Measurements from ENCODE around the gene PLA2G6. TPM values are rescaled to one million over a fixed set of nuclear protein-coding genes. Genes with fewer than 3 reads are reported as not detected.
A peak's percentile ranks its signal among the peaks of the same experiment; 100 is the strongest.
"Not testable (repeated sequence)": the region's sequence is repeated elsewhere in the genome, so short reads cannot be mapped to it uniquely, and the experiment has no call there.

PLA2G6 gene
- polyA plus RNA-seq, 5 donors: 26.4 to 37.8 (median 32.2) TPM

- DNase-seq: no peak
These were observed 46.4 kb downstream of the PLA2G6 start for GRCh38 chr22:38135133-38135706.

GRCh38 chr22:38133331-38133730, 48.3 kb downstream of the PLA2G6 start:
- DNase-seq: no peak

GRCh38 chr22:38132794-38133193, 48.8 kb downstream of the PLA2G6 start:
- DNase-seq: no peak

GRCh38 chr22:38132136-38132535, 49.5 kb downstream of the PLA2G6 start:
- no peak for DNase-seq

GRCh38 chr22:38131399-38131798, 50.2 kb downstream of the PLA2G6 start:
- DNase-seq: no peak

- DNase-seq: no peak
These were observed 51.8 kb downstream of the PLA2G6 start for GRCh38 chr22:38129856-38130255.

- DNase-seq: no peak
These were observed 52.6 kb downstream of the PLA2G6 start for GRCh38 chr22:38129021-38129420.

- no peak for DNase-seq
These were observed 53.8 kb downstream of the PLA2G6 start for GRCh38 chr22:38127869-38128268.

- no peak for DNase-seq
These were observed 54.5 kb downstream of the PLA2G6 start for GRCh38 chr22:38126928-38127668.

GRCh38 chr22:38125751-38126201, 55.9 kb downstream of the PLA2G6 start:
- DNase-seq: no peak

- no peak for DNase-seq
These were observed 56.5 kb downstream of the PLA2G6 start for GRCh38 chr22:38125038-38125610.

- DNase-seq: no peak
These were observed 57.2 kb downstream of the PLA2G6 start for GRCh38 chr22:38124236-38124974.

- DNase-seq: no peak
These were observed 59.0 kb downstream of the PLA2G6 start for GRCh38 chr22:38122616-38123015.

- DNase-seq: no peak
These were observed 61.1 kb downstream of the PLA2G6 start for GRCh38 chr22:38120359-38121110.

- not testable (repeated sequence) for DNase-seq
These were observed 62.9 kb downstream of the PLA2G6 start for GRCh38 chr22:38118747-38119146.

GRCh38 chr22:38118182-38118581, 63.4 kb downstream of the PLA2G6 start:
- no peak for DNase-seq

- not testable (repeated sequence) for DNase-seq
These were observed 64.1 kb downstream of the PLA2G6 start for GRCh38 chr22:38117556-38117955.

GRCh38 chr22:38115423-38116205, 66.0 kb downstream of the PLA2G6 start:
- no peak for DNase-seq

- DNase-seq: peak; percentile 62 to 74
These were observed 66.9 kb downstream of the PLA2G6 start for GRCh38 chr22:38114484-38115398.

GRCh38 chr22:38112381-38112780, 69.2 kb downstream of the PLA2G6 start:
- DNase-seq: no peak
